ENCODE results near the gene GPER1. TPM values are rescaled to one million over a fixed set of nuclear protein-coding genes. Genes with fewer than 3 reads are reported as not detected.

GPER1 gene
- total and polyA plus RNA-seq, 2 experiments from 2014 or later, result 0.89 TPM; not detected in 1

- H3K4me1 Mint-ChIP-seq, result peaks cover 15% of the 10 kb centered on the region
- no peak overlapping the region for H3K27ac Mint-ChIP-seq
- Histone ChIP-seq H4K20me1 (replicated peaks; ENCODE audit: insufficient read depth) (no peaks in the 10 kb centered on the region; the same call in none of the 2 replicates), H3K4me2 (no peak overlapping the region), H3K79me2 (replicated peaks; ENCODE audit: insufficient read depth) (peaks cover 41% of the 10 kb centered on the region), H2AFZ (no peak overlapping the region), H3K9me2 (ENCODE audit: insufficient read depth) (no peaks in the 10 kb centered on the region), H3K27ac (ENCODE audit: low read depth) (no peak overlapping the region), H3K4me3 (no peak overlapping the region), H3K4me1 (ENCODE audit: insufficient read depth) (peaks cover 4% of the 10 kb centered on the region), H3K36me3 (ENCODE audit: insufficient read depth) (0 out of 2 replicates have a peak, but pooled peaks cover 5% of the 10 kb centered on the region), H3K27me3 (ENCODE audit: insufficient read depth) (no peaks in the 10 kb centered on the region), H3F3A (replicated peaks; ENCODE audit: low read depth) (0 out of 2 replicates have a peak, but pooled peaks cover 4% of the 10 kb centered on the region)
- no peak overlapping the region for H3K4me3 Mint-ChIP-seq
- peaks cover 27% of the 10 kb centered on the region for H3K36me3 Mint-ChIP-seq (ENCODE audit: low read depth)
- peaks cover 8% of the 10 kb centered on the region for H3K27me3 Mint-ChIP-seq (ENCODE audit: insufficient read depth, low read depth, poor library complexity)
- TF ChIP-seq CTCF (conservative IDR thresholded peaks at IDR 0.05; ENCODE audit: low read depth in 2 of 2) (no peak), ZNF462 (CRISPR knock-in tag; IDR thresholded peaks at IDR 0.05) (no peak), REST (IDR thresholded peaks at IDR 0.05; ENCODE audit: unreplicated experiment) (no peak), NANOG (IDR thresholded peaks at IDR 0.05; ENCODE audit: borderline replicate concordance) (no peak), ETS1 (IDR thresholded peaks at IDR 0.05) (no peak), ZNF114 (CRISPR knock-in tag; IDR thresholded peaks at IDR 0.05) (no peak)
- ATAC-seq (no peak), DNase-seq (ENCODE audit: low spot score) (no peak)
- peaks cover 4% of the 10 kb centered on the region; the same call in 1 of the 3 replicates for H3K9me3 Mint-ChIP-seq
Observed at GRCh38 chr7:1127001-1127400, 39.1 kb downstream of the GPER1 start.
